ENCODE results near the gene OTUD5.

GRCh38 chrX:48942895-48943294, 14.5 kb downstream of the OTUD5 start:
- TF ChIP-seq POLR2A (IDR thresholded peaks at IDR 0.05) (no peak), CTCF (IDR thresholded peaks at IDR 0.05) (no peak)

Data from adrenal gland (tissue), 5 donors.